ENCODE measurements around the gene FSCN2. TPM values are rescaled to one million over a fixed set of nuclear protein-coding genes. Genes with fewer than 3 reads are reported as not detected.

Gene FSCN2
- 1 to 10 TPM in 2 of 5 experiments, under 1 TPM in 3; 0.56 to 1.6 (median 0.70) TPM for total RNA-seq
- polyA plus RNA-seq = not detected
- 0.54 reads per million for total RNA-seq

GRCh38 chr17:81527591-81528383 is at the start of gene FSCN2:
FSCN2 (plus strand) TSS chr17:81528377; CDS start chr17:81528532, 155 bp downstream.
- ATAC-seq (no peak), DNase-seq (no peak)
- Histone ChIP-seq H3K9me3 (ENCODE audit: control insufficient read depth in 2 of 3, low read length in 3 of 3) (no peaks in the 10 kb centered on the region), H3K4me1 (ENCODE audit: control insufficient read depth in 2 of 2, insufficient read depth in 2 of 2, low read length in 2 of 2) (no peaks in the 10 kb centered on the region), H3K27ac (ENCODE audit: low read depth, low read length) (no peak within 1 kb of the TSS), H3K27me3 (ENCODE audit: control insufficient read depth in 2 of 2, insufficient read depth in 2 of 2, low read length in 2 of 2) (no peaks in the 10 kb centered on the region), H3K4me3 (ENCODE audit: low read length) (no peak within 1 kb of the TSS), H3K36me3 (ENCODE audit: control insufficient read depth in 2 of 3, insufficient read depth in 3 of 3, low read length in 3 of 3) (no peaks in the 10 kb centered on the region)
- H3K36me3 Mint-ChIP-seq = no peaks in the 10 kb centered on the region
- no peak within 1 kb of the TSS for H3K27ac Mint-ChIP-seq
- peaks cover 0 to 9% (median 3%) of the 10 kb centered on the region in 5 donors for H3K27me3 Mint-ChIP-seq
- H3K9me3 Mint-ChIP-seq = no peaks in the 10 kb centered on the region
- CTCF ChIA-PET = no interaction called here
- intact Hi-C loops (cut with micrococcal nuclease) = no loop called here
- no peak within 1 kb of the TSS for H3K4me3 Mint-ChIP-seq
- POLR2A ChIA-PET = no interaction called here
- H3K4me1 Mint-ChIP-seq = peaks cover 0 to 1% (median 0%) of the 10 kb centered on the region in 7 donors

GRCh38 chr17:81479175-81480071 is 48.8 kb upstream of the FSCN2 start:
- intact Hi-C loops (cut with micrococcal nuclease) = loop anchor here in 1 of 2 donors (5.0 to 10.0 kb wide), 2 partner anchors 242 to 445 kb away; partner anchors contain the start of genes BAIAP2, NDUFAF8 and TEPSIN
- ChIA-PET CTCF (no interaction called here), POLR2A (no interaction called here)
- H3K27ac ChIP-seq (ENCODE audit: low read depth, low read length) = no peak overlapping the region
- H3K4me3 ChIP-seq (ENCODE audit: low read length) = no peak overlapping the region
- Mint-ChIP-seq H3K4me3 (peak overlapping the region in 1 of 10 donors; percentile 48), H3K36me3 (no peaks in the 10 kb centered on the region), H3K9me3 (peaks cover 0 to 3% (median 0%) of the 10 kb centered on the region in 11 donors), H3K4me1 (peaks cover 5 to 11% (median 8%) of the 10 kb centered on the region in 7 donors), H3K27me3 (peaks cover 11 to 34% (median 14%) of the 10 kb centered on the region in 5 donors), H3K27ac (no peak overlapping the region)
- no peaks in the 10 kb centered on the region for H3K36me3 ChIP-seq (ENCODE audit: control insufficient read depth in 2 of 3, insufficient read depth in 3 of 3, low read length in 3 of 3)
- ATAC-seq (no peak), DNase-seq (no peak)
- peaks cover 6 to 10% of the 10 kb centered on the region in 2 donors for H3K4me1 ChIP-seq (ENCODE audit: control insufficient read depth in 2 of 2, insufficient read depth in 2 of 2, low read length in 2 of 2)
- H3K9me3 ChIP-seq (ENCODE audit: control insufficient read depth in 2 of 3, low read length in 3 of 3) = no peaks in the 10 kb centered on the region
- H3K27me3 ChIP-seq (ENCODE audit: control insufficient read depth in 2 of 2, insufficient read depth in 2 of 2, low read length in 2 of 2) = peaks cover 0 to 12% of the 10 kb centered on the region in 2 donors

- POLR2A ChIA-PET = interaction anchor here (0.7 kb wide), 1 partner anchor 41 kb away, joined by 3 read pairs; no protein-coding TSS in a partner anchor
- Histone ChIP-seq H3K4me3 (ENCODE audit: low read length) (no peak overlapping the region), H3K27ac (ENCODE audit: low read depth, low read length) (no peak overlapping the region), H3K36me3 (ENCODE audit: control insufficient read depth in 2 of 3, insufficient read depth in 3 of 3, low read length in 3 of 3) (no peaks in the 10 kb centered on the region), H3K9me3 (ENCODE audit: control insufficient read depth in 2 of 3, low read length in 3 of 3) (no peaks in the 10 kb centered on the region), H3K4me1 (ENCODE audit: control insufficient read depth in 2 of 2, insufficient read depth in 2 of 2, low read length in 2 of 2) (peaks cover 6 to 10% of the 10 kb centered on the region in 2 donors), H3K27me3 (ENCODE audit: control insufficient read depth in 2 of 2, insufficient read depth in 2 of 2, low read length in 2 of 2) (peaks cover 0 to 12% of the 10 kb centered on the region in 2 donors)
- H3K27ac Mint-ChIP-seq = no peak overlapping the region
- H3K4me3 Mint-ChIP-seq = peak overlapping the region in 8 of 10 donors; percentile 12 to 61 (median 44)
- H3K36me3 Mint-ChIP-seq = no peaks in the 10 kb centered on the region
- H3K27me3 Mint-ChIP-seq = peaks cover 11 to 34% (median 14%) of the 10 kb centered on the region in 5 donors
- CTCF ChIA-PET = no interaction called here
- intact Hi-C loops (cut with micrococcal nuclease) = loop anchor here in 1 of 2 donors (5.0 to 10.0 kb wide), 2 partner anchors 243 to 446 kb away; partner anchors contain the start of genes BAIAP2, NDUFAF8 and TEPSIN
- DNase-seq (no peak), ATAC-seq (no peak)
- peaks cover 5 to 11% (median 8%) of the 10 kb centered on the region in 7 donors for H3K4me1 Mint-ChIP-seq
- peaks cover 0 to 3% (median 0%) of the 10 kb centered on the region in 11 donors for H3K9me3 Mint-ChIP-seq
Measured at GRCh38 chr17:81480140-81481072, 47.8 kb upstream of the FSCN2 start.

- no peaks in the 10 kb centered on the region for H3K36me3 ChIP-seq (ENCODE audit: control insufficient read depth in 2 of 3, insufficient read depth in 3 of 3, low read length in 3 of 3)
- Mint-ChIP-seq H3K36me3 (no peaks in the 10 kb centered on the region), H3K27me3 (peaks cover 11 to 34% (median 19%) of the 10 kb centered on the region in 5 donors), H3K9me3 (peaks cover 0 to 3% (median 0%) of the 10 kb centered on the region in 11 donors), H3K27ac (peak overlapping the region in 1 of 9 donors; percentile 43), H3K4me3 (peak overlapping the region; percentile 69 to 80 (median 74)), H3K4me1 (peaks cover 5 to 14% (median 11%) of the 10 kb centered on the region in 7 donors)
- intact Hi-C loops (cut with micrococcal nuclease) = loop anchor here in 1 of 2 donors (5.0 to 10.0 kb wide), 2 partner anchors 244 to 446 kb away; partner anchors contain the start of genes BAIAP2, NDUFAF8 and TEPSIN
- POLR2A ChIA-PET = interaction anchor here (0.6 to 1.7 kb wide), 3 partner anchors 32 to 74 kb away, joined by 3 to 12 read pairs (median 4); partner anchors contain the start of gene ACTG1
- peak; percentile 81 for ATAC-seq
- H3K9me3 ChIP-seq (ENCODE audit: control insufficient read depth in 2 of 3, low read length in 3 of 3) = no peaks in the 10 kb centered on the region
- no peak overlapping the region for H3K27ac ChIP-seq (ENCODE audit: low read depth, low read length)
- CTCF ChIA-PET = interaction anchor here (0.9 to 1.1 kb wide), 2 partner anchors 201 to 226 kb away, joined by 3 read pairs; no protein-coding TSS in a partner anchor
- H3K4me3 ChIP-seq (ENCODE audit: low read length) = peak overlapping the region; percentile 24
- peaks cover 0 to 15% of the 10 kb centered on the region in 2 donors for H3K27me3 ChIP-seq (ENCODE audit: control insufficient read depth in 2 of 2, insufficient read depth in 2 of 2, low read length in 2 of 2)
- DNase-seq = peak; percentile 57 to 71 (median 66)
- H3K4me1 ChIP-seq (ENCODE audit: control insufficient read depth in 2 of 2, insufficient read depth in 2 of 2, low read length in 2 of 2) = peaks cover 6 to 10% of the 10 kb centered on the region in 2 donors
Measured at GRCh38 chr17:81481073-81481799, 46.9 kb upstream of the FSCN2 start.

- CTCF ChIA-PET = interaction anchor here (0.9 to 1.1 kb wide), 2 partner anchors 201 to 227 kb away, joined by 3 read pairs; no protein-coding TSS in a partner anchor
- DNase-seq = no peak
- peak overlapping the region; percentile 24 for H3K4me3 ChIP-seq (ENCODE audit: low read length)
Measured at GRCh38 chr17:81481815-81482505, 46.2 kb upstream of the FSCN2 start.

More at GRCh38 chr17:81481815-81482505, 46.2 kb upstream of the FSCN2 start:
- H3K36me3 ChIP-seq (ENCODE audit: control insufficient read depth in 2 of 3, insufficient read depth in 3 of 3, low read length in 3 of 3) = no peaks in the 10 kb centered on the region
- Mint-ChIP-seq H3K9me3 (peaks cover 0 to 2% (median 0%) of the 10 kb centered on the region in 11 donors), H3K27me3 (peaks cover 11 to 34% (median 20%) of the 10 kb centered on the region in 5 donors), H3K36me3 (no peaks in the 10 kb centered on the region), H3K27ac (peak overlapping the region in 3 of 9 donors; percentile 17 to 73 (median 43)), H3K4me3 (peak overlapping the region; percentile 69 to 80 (median 74)), H3K4me1 (peaks cover 5 to 15% (median 12%) of the 10 kb centered on the region in 7 donors)
- peaks cover 6 to 10% of the 10 kb centered on the region in 2 donors for H3K4me1 ChIP-seq (ENCODE audit: control insufficient read depth in 2 of 2, insufficient read depth in 2 of 2, low read length in 2 of 2)
- intact Hi-C loops (cut with micrococcal nuclease) = loop anchor here in 1 of 2 donors (5.0 to 10.0 kb wide), 2 partner anchors 245 to 447 kb away; partner anchors contain the start of genes BAIAP2, NDUFAF8 and TEPSIN
- no peak overlapping the region for H3K27ac ChIP-seq (ENCODE audit: low read depth, low read length)
- H3K27me3 ChIP-seq (ENCODE audit: control insufficient read depth in 2 of 2, insufficient read depth in 2 of 2, low read length in 2 of 2) = peaks cover 0 to 15% of the 10 kb centered on the region in 2 donors
- POLR2A ChIA-PET = interaction anchor here (0.6 to 3.2 kb wide), 3 partner anchors 31 to 186 kb away, joined by 4 to 13 read pairs (median 12); partner anchors contain the start of genes ACTG1 and SLC38A10
- ATAC-seq = no peak
- H3K9me3 ChIP-seq (ENCODE audit: control insufficient read depth in 2 of 3, low read length in 3 of 3) = no peaks in the 10 kb centered on the region

Measured in naive thymus-derived CD4-positive, alpha-beta T cell (primary cell).